Cardiac muscle cell (in vitro differentiated cells and primary cell): ENCODE measurements around the gene COMMD1. TPM values are rescaled to one million over a fixed set of nuclear protein-coding genes. Genes with fewer than 3 reads are reported as not detected.

Experiments
- DNase-seq, 2 donors: peaks; one replicate each; pipeline versions ENCODE4 v3.0.0 to v3.0.0-alpha.2; 2010 to 2017; ENCODE audit warnings: low read depth in 1 of 2, low spot score in 1 of 2
- H3K27ac ChIP-seq: fragments of 200-600 bp; sonication (generic); 2 replicates; pipeline ENCODE4 v1.5.1; 2016
- H3K27me3 ChIP-seq: fragments of 200-600 bp; sonication (generic); 2 replicates; pipeline ENCODE4 v1.6.0; 2016; ENCODE audit warnings: control low read depth
- H3K36me3 ChIP-seq: fragments of 200-600 bp; sonication (generic); 2 replicates; pipeline ENCODE4 v1.5.1; 2016; ENCODE audit warnings: control low read depth
- H3K4me1 ChIP-seq: fragments of 200-600 bp; sonication (generic); 2 replicates; pipeline ENCODE4 v1.8.1; 2017; ENCODE audit warnings: low read depth, mild to moderate bottlenecking, mixed run types
- H3K4me3 ChIP-seq: fragments of 200-600 bp; sonication (generic); 2 replicates; pipeline ENCODE4 v1.5.1; 2016; ENCODE audit warnings: mild to moderate bottlenecking
- H3K9me3 ChIP-seq: fragments of 200-600 bp; sonication (generic); 2 replicates; pipeline ENCODE4 v1.5.1; 2017; ENCODE audit warnings: low read depth, mild to moderate bottlenecking, control low read depth
- CTCF ChIP-seq: IDR thresholded peaks from 2 replicates; pipeline ENCODE4 v1.5.1; 2012; ENCODE audit warnings: low read depth, mild to moderate bottlenecking, low read length
- polyA plus RNA-seq: library from polyadenylated mRNA; unstranded; fragments of >200 nt; fragmentation: Nextera tagmentation; extraction: Ambion mirVana; gene quantifications from 2 replicates; pipeline ENCODE4 v1.2.1, GENCODE V29; 2016
- total RNA-seq: library from RNA; depleted of rRNA; stranded (reverse); fragments of >200 nt; gene quantifications from 2 replicates; pipeline ENCODE4 v1.2.3, GENCODE V29; 2016

The COMMD1 gene
- total and polyA plus RNA-seq, 2 experiments from 2014 or later: 36.1 to 94.0 TPM

DNA sequence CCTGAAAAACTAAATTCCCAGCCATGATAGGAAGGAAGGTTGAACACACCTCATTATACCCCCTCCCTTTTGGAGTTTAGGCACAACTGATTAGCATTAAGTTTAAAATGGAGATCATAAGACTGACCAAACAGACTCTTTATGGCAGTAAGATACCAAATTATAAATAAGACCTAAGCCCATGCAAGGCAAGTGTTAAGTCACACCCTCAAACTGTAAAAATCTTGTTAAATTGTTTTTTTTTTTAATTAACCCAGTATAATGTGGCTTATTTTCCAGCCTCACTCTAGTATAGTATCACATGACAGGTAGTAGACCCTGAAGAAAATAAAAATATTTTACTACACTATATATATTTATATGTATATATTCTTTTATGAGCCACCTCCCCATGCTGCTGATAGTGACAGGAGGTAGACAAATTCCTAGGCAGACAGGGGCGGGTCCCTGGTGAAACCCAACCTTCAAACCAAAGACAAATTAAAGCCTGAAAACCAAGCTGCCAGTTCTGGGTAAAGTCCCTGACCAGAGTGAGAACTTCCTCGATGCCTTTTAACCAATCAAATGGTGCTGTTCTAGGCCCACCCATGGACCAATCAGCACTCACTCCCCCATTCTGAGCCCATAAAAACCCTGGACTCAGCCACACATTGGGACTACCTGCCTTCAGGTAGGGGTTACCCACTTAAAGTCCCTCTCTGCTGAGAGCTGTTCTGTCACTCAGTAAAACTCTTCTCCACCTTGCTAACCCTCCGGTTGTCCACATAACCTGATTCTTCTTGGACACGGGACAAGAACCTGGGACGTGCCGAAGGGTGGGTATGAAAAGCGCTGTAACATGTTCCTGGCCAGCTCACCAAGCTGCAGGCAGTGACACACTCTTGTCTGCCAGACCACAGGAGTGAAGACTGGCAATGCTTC lies 166.5 kb downstream of the COMMD1 start:
- no peaks in the 10 kb centered on the region for H3K27me3 ChIP-seq
- H3K4me1 ChIP-seq: peaks cover 3% of the 10 kb centered on the region
- no peaks in the 10 kb centered on the region for H3K36me3 ChIP-seq
- no peaks in the 10 kb centered on the region for H3K9me3 ChIP-seq
- no peak overlapping the region for H3K4me3 ChIP-seq
- no peak for DNase-seq
- H3K27ac ChIP-seq: no peak overlapping the region
- no peak for TF ChIP-seq CTCF

- Histone ChIP-seq H3K4me3 (no peak overlapping the region), H3K27me3 (no peaks in the 10 kb centered on the region), H3K36me3 (no peaks in the 10 kb centered on the region), H3K4me1 (peaks cover 10% of the 10 kb centered on the region), H3K9me3 (no peaks in the 10 kb centered on the region), H3K27ac (no peak overlapping the region)
- no peak for TF ChIP-seq CTCF
- no peak for DNase-seq
Measured at GRCh38 chr2:62074233-62074632, 168.8 kb downstream of the COMMD1 start.

- no peak overlapping the region for H3K27ac ChIP-seq
- no peaks in the 10 kb centered on the region for H3K27me3 ChIP-seq
- H3K4me1 ChIP-seq: peaks cover 10% of the 10 kb centered on the region
- no peak for TF ChIP-seq CTCF
- no peak overlapping the region for H3K4me3 ChIP-seq
- peak in 1 of 2 donors; percentile 22 for DNase-seq
- no peaks in the 10 kb centered on the region for H3K36me3 ChIP-seq
- H3K9me3 ChIP-seq: no peaks in the 10 kb centered on the region
Measured at GRCh38 chr2:62076980-62077638, 171.6 kb downstream of the COMMD1 start.

DNA sequence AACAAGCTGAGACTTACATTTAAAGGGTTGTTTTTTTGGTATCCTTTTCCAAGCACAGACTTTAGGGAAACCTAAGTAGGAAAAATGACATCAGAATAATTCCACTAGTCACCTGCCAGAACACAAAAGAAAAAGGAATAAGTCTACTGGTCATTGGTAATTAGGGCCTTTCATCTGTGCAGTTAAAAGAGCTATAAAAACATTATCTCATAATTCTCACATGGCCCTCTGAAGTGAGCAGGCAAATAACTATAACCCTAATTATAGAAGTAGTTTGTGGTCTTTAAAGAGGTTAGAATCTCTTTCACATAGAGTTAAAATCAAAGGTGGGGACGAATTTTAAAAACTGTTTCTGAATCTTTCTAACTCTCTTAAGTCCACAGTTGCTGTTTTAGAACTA lies 179.3 kb downstream of the COMMD1 start:
- Histone ChIP-seq H3K4me1 (no peaks in the 10 kb centered on the region), H3K27me3 (no peaks in the 10 kb centered on the region), H3K36me3 (no peaks in the 10 kb centered on the region), H3K27ac (no peak overlapping the region), H3K4me3 (no peak overlapping the region), H3K9me3 (no peaks in the 10 kb centered on the region)
- no peak for TF ChIP-seq CTCF
- no peak for DNase-seq

DNA sequence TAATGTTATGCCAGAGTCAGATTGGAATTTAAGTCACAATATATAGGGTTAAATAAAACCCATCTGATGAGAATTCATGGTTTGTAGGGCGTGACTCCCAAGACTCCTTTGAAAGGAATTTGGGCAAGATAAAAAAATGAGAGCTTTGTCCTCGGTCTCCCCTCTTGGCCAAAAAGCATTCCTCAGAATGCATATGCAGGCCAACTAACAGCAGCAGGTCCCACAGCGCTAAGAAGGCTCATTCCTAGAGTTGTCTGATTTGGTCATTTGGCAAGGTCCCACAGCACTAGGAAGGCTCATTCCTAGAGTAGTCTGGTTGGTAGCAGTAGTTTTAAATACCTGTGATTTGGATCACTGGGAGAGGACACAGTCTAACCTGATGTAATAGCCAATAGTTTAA lies 184.2 kb downstream of the COMMD1 start:
- TF ChIP-seq CTCF: no peak
- Histone ChIP-seq H3K36me3 (no peaks in the 10 kb centered on the region), H3K4me3 (no peak overlapping the region), H3K27ac (no peak overlapping the region), H3K9me3 (no peaks in the 10 kb centered on the region), H3K27me3 (no peaks in the 10 kb centered on the region), H3K4me1 (no peaks in the 10 kb centered on the region)
- DNase-seq: no peak
